ENCODE results near the gene HMGN3. TPM values are rescaled to one million over a fixed set of nuclear protein-coding genes. Genes with fewer than 3 reads are reported as not detected.

HMGN3 gene
- polyA plus RNA-seq, 1 donor from 2014 or later, result 121 TPM

DNA sequence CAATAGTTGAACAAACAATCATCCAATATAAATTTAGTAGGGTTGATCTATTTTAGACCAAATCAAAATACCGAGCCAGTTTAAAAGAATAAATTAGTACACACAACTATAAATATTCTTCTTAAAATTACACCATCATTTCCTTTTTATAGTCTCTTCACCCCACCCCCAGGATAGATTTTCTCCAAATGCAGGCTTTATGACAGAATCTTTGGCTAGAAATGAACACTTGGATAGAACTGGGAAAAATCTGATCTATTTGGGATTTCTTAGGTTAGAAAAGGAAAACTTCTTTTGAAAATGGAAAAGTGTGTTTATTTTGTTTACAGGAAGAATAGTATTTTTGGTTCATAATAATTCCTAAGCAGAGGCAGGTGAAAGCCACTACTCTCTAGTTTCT, 74.6 kb downstream of the HMGN3 start:
- H3F3A ChIP-seq (ENCODE audit: insufficient read depth, low read length, poor library complexity, severe bottlenecking), result no peaks in the 10 kb centered on the region
- no peak overlapping the region for H3K9ac ChIP-seq (ENCODE audit: low read length)
- no peaks in the 10 kb centered on the region for H3K9me2 ChIP-seq (ENCODE audit: insufficient read depth, low read length)
- no peak overlapping the region for H2AFZ ChIP-seq (ENCODE audit: low read depth, low read length)
- no peak overlapping the region for H3K4me3 ChIP-seq (ENCODE audit: low read length)
- H4K20me1 ChIP-seq (ENCODE audit: insufficient read depth), result no peaks in the 10 kb centered on the region
- H3K27me3 ChIP-seq (ENCODE audit: insufficient read depth, low read depth, low read length), result no peaks in the 10 kb centered on the region
- H3K79me2 ChIP-seq (replicated peaks; ENCODE audit: insufficient read depth, low read length), result no peaks in the 10 kb centered on the region
- H3K4me2 ChIP-seq (ENCODE audit: low read length), result no peak overlapping the region
- H3K27ac ChIP-seq (ENCODE audit: low read length), result no peak overlapping the region
- TF ChIP-seq EZH2 (IDR thresholded peaks at IDR 0.05; ENCODE audit: borderline replicate concordance, insufficient read depth, low read length, poor library complexity, severe bottlenecking) (no peak), MXI1 (conservative IDR thresholded peaks at IDR 0.05; ENCODE audit: poor library complexity, severe bottlenecking) (no peak), TAF1 (IDR thresholded peaks at IDR 0.05; ENCODE audit: low read depth) (no peak), RAD21 (conservative IDR thresholded peaks at IDR 0.05) (no peak), SMC3 (conservative IDR thresholded peaks at IDR 0.05; ENCODE audit: poor library complexity) (no peak), EP300 (conservative IDR thresholded peaks at IDR 0.05; ENCODE audit: poor library complexity, severe bottlenecking) (no peak), POLR2AphosphoS5 (IDR thresholded peaks at IDR 0.05) (no peak)
- TF ChIP-seq, protein P1, sequence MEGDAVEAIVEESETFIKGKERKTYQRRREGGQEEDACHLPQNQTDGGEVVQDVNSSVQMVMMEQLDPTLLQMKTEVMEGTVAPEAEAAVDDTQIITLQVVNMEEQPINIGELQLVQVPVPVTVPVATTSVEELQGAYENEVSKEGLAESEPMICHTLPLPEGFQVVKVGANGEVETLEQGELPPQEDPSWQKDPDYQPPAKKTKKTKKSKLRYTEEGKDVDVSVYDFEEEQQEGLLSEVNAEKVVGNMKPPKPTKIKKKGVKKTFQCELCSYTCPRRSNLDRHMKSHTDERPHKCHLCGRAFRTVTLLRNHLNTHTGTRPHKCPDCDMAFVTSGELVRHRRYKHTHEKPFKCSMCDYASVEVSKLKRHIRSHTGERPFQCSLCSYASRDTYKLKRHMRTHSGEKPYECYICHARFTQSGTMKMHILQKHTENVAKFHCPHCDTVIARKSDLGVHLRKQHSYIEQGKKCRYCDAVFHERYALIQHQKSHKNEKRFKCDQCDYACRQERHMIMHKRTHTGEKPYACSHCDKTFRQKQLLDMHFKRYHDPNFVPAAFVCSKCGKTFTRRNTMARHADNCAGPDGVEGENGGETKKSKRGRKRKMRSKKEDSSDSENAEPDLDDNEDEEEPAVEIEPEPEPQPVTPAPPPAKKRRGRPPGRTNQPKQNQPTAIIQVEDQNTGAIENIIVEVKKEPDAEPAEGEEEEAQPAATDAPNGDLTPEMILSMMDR (IDR thresholded peaks at IDR 0.05; ENCODE audit: poor library complexity, severe bottlenecking), result no peak
- TF ChIP-seq, protein P2, sequence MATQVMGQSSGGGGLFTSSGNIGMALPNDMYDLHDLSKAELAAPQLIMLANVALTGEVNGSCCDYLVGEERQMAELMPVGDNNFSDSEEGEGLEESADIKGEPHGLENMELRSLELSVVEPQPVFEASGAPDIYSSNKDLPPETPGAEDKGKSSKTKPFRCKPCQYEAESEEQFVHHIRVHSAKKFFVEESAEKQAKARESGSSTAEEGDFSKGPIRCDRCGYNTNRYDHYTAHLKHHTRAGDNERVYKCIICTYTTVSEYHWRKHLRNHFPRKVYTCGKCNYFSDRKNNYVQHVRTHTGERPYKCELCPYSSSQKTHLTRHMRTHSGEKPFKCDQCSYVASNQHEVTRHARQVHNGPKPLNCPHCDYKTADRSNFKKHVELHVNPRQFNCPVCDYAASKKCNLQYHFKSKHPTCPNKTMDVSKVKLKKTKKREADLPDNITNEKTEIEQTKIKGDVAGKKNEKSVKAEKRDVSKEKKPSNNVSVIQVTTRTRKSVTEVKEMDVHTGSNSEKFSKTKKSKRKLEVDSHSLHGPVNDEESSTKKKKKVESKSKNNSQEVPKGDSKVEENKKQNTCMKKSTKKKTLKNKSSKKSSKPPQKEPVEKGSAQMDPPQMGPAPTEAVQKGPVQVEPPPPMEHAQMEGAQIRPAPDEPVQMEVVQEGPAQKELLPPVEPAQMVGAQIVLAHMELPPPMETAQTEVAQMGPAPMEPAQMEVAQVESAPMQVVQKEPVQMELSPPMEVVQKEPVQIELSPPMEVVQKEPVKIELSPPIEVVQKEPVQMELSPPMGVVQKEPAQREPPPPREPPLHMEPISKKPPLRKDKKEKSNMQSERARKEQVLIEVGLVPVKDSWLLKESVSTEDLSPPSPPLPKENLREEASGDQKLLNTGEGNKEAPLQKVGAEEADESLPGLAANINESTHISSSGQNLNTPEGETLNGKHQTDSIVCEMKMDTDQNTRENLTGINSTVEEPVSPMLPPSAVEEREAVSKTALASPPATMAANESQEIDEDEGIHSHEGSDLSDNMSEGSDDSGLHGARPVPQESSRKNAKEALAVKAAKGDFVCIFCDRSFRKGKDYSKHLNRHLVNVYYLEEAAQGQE (IDR thresholded peaks at IDR 0.05; ENCODE audit: borderline replicate concordance), result no peak
- H3K9me3 ChIP-seq (ENCODE audit: low read length), result no peaks in the 10 kb centered on the region
- H3K36me3 ChIP-seq (ENCODE audit: insufficient read depth, low read length), result no peaks in the 10 kb centered on the region

DNA sequence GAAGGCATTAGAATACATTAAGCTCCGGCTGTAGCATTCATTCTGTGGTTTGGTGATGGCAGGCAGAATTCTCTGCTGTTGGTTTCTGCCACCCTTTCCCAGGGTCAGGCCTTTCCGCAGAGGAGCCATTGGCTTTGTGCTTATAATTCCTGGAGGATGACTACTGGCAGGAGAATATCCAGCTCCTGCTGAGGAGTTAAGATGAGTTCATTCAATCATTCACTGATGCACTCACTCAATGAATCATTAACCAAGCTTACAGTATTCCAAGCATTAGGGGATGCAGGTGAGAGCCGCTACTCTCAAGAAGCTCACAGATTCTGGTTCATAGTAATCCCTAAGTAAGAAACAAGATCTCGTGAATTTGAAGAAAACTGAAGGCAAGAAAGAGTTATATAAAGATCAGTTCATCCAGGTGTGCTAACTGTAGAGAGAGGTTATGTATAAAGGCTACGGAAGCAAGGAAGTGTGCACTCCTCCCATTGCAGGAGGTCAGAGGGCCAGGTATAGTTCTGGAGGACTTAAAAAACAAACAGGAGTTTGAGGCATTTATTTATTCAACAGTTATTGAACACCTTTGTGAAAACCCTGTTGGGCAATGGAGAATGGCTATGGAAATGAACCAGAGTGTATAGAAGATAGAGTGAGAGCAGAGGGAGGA, 75.5 kb downstream of the HMGN3 start:
- no peak overlapping the region for H3K27ac ChIP-seq (ENCODE audit: low read length)
- H4K20me1 ChIP-seq (ENCODE audit: insufficient read depth), result no peaks in the 10 kb centered on the region
- no peaks in the 10 kb centered on the region for H3F3A ChIP-seq (ENCODE audit: insufficient read depth, low read length, poor library complexity, severe bottlenecking)
- H3K27me3 ChIP-seq (ENCODE audit: insufficient read depth, low read depth, low read length), result no peaks in the 10 kb centered on the region
- H3K9me2 ChIP-seq (ENCODE audit: insufficient read depth, low read length), result no peaks in the 10 kb centered on the region
- no peak overlapping the region for H2AFZ ChIP-seq (ENCODE audit: low read depth, low read length)
- TF ChIP-seq, protein P1 (IDR thresholded peaks at IDR 0.05; ENCODE audit: poor library complexity, severe bottlenecking), result no peak
- TF ChIP-seq EZH2 (IDR thresholded peaks at IDR 0.05; ENCODE audit: borderline replicate concordance, insufficient read depth, low read length, poor library complexity, severe bottlenecking) (no peak), RAD21 (conservative IDR thresholded peaks at IDR 0.05) (no peak), EP300 (conservative IDR thresholded peaks at IDR 0.05; ENCODE audit: poor library complexity, severe bottlenecking) (no peak), TAF1 (IDR thresholded peaks at IDR 0.05; ENCODE audit: low read depth) (no peak)
- TF ChIP-seq, protein P2 (IDR thresholded peaks at IDR 0.05; ENCODE audit: borderline replicate concordance), result no peak
- no peaks in the 10 kb centered on the region for H3K36me3 ChIP-seq (ENCODE audit: insufficient read depth, low read length)
- H3K79me2 ChIP-seq (replicated peaks; ENCODE audit: insufficient read depth, low read length), result no peaks in the 10 kb centered on the region
- no peak overlapping the region for H3K4me2 ChIP-seq (ENCODE audit: low read length)
- no peak overlapping the region for H3K4me3 ChIP-seq (ENCODE audit: low read length)
- no peak overlapping the region for H3K9ac ChIP-seq (ENCODE audit: low read length)
- H3K9me3 ChIP-seq (ENCODE audit: low read length), result no peaks in the 10 kb centered on the region
